ENCODE results near the gene MAEA. TPM values are rescaled to one million over a fixed set of nuclear protein-coding genes. Genes with fewer than 3 reads are reported as not detected.

Gene MAEA
- total and polyA plus RNA-seq, 2 experiments from 2014 or later, result 66.6 to 73.2 TPM

DNA sequence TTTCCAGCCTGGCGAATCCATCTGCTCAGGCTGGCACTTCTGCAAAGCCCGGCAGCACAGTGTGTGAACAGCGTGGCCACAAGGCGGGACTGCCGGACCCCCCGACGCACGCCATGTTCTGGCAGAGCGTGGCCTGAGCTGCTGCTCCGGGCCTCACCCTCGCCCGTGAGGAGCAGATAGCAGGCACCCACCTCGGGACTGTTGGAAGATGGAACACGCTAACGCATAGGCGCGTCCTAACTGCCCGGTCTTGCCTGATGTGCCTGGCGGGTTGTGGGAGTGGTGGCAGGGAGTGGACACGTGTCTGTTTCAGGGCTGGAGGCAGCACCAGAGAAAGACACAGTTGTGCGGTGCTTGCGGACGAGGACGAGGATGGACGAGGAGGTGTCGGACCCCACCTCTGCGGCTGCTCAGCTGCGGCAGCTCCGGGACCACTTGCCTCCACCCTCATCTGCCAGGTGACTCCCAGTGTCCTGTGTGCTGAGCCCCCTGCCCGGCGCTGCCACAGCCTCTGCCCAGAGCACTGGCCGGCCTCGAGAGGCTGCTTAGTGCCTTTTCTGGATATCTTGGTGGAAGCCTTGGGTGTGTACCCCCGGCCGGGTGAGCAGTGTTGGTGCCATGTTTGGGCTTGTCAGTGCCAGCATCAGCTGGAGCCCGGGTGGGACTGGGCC lies 85.5 kb downstream of the MAEA start:
- no peak overlapping the region for H2AFZ ChIP-seq
- H3K27ac ChIP-seq, result no peak overlapping the region
- H4K20me1 ChIP-seq (ENCODE audit: insufficient read depth, poor library complexity, severe bottlenecking), result no peaks in the 10 kb centered on the region
- H3K4me2 ChIP-seq, result no peak overlapping the region
- H3K79me2 ChIP-seq, result no peaks in the 10 kb centered on the region
- TF ChIP-seq EZH2phosphoT487 (IDR thresholded peaks at IDR 0.05; ENCODE audit: low read depth, severe bottlenecking, unreplicated experiment), result no peak
- TF ChIP-seq, protein P1, sequence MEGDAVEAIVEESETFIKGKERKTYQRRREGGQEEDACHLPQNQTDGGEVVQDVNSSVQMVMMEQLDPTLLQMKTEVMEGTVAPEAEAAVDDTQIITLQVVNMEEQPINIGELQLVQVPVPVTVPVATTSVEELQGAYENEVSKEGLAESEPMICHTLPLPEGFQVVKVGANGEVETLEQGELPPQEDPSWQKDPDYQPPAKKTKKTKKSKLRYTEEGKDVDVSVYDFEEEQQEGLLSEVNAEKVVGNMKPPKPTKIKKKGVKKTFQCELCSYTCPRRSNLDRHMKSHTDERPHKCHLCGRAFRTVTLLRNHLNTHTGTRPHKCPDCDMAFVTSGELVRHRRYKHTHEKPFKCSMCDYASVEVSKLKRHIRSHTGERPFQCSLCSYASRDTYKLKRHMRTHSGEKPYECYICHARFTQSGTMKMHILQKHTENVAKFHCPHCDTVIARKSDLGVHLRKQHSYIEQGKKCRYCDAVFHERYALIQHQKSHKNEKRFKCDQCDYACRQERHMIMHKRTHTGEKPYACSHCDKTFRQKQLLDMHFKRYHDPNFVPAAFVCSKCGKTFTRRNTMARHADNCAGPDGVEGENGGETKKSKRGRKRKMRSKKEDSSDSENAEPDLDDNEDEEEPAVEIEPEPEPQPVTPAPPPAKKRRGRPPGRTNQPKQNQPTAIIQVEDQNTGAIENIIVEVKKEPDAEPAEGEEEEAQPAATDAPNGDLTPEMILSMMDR (IDR thresholded peaks at IDR 0.05; ENCODE audit: poor library complexity), result no peak
- no peak for TF ChIP-seq EZH2 (IDR thresholded peaks at IDR 0.05; ENCODE audit: borderline replicate concordance)
- H3K36me3 ChIP-seq (replicated peaks; ENCODE audit: insufficient read depth, low read depth), result no peaks in the 10 kb centered on the region
- no peak overlapping the region for H3K4me3 ChIP-seq
- WGBS (ENCODE audit: low lambda C conversion rate, missing lambda C conversion rate), result 96% methylated on average over 36 of the region's 36 CpGs
- no peak for DNase-seq (ENCODE audit: low spot score)
- no peaks in the 10 kb centered on the region for H3K4me1 ChIP-seq (ENCODE audit: insufficient read depth)
- no peaks in the 10 kb centered on the region for H3K9me3 ChIP-seq (ENCODE audit: low read depth)
- H3K27me3 ChIP-seq, result no peaks in the 10 kb centered on the region
- no peaks in the 10 kb centered on the region for H3K9me2 ChIP-seq (replicated peaks; ENCODE audit: insufficient read depth)

DNA sequence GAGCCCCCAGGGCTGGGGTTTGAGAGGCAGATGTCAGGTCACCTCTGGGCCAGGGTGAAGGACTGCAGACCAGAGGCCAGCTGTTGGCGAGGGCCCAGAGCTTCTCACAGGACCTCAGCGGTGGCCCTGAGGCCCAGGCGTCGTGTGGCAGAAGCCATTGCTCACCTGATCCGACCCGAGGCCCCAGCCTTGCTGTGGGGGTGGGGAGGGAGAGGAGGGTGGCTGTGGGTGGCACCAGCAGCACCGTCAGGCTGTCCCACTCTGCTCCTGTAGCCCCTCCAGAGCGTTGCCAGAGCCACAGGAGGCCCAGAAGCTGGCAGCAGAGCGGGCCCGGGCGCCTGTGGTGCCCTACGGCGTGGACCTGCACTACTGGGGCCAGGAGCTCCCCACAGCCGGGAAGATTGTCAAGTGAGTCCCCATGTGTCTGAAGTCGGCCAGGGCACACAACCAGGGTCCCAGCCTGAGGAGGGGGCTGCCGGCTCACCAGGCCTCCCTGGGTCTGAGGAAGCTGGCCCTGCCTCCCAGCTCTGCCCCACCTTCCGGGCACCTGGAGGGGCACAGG lies 86.2 kb downstream of the MAEA start:
- TF ChIP-seq, protein P1 (IDR thresholded peaks at IDR 0.05; ENCODE audit: poor library complexity), result no peak
- TF ChIP-seq EZH2phosphoT487 (IDR thresholded peaks at IDR 0.05; ENCODE audit: low read depth, severe bottlenecking, unreplicated experiment), result no peak
- DNase-seq (ENCODE audit: low spot score), result no peak
- WGBS (ENCODE audit: low lambda C conversion rate, missing lambda C conversion rate), result 96% methylated on average over 14 of the region's 17 CpGs
- H3K4me2 ChIP-seq, result no peak overlapping the region
- H3K9me2 ChIP-seq (replicated peaks; ENCODE audit: insufficient read depth), result no peaks in the 10 kb centered on the region
- H3K27ac ChIP-seq, result no peak overlapping the region
- no peaks in the 10 kb centered on the region for H4K20me1 ChIP-seq (ENCODE audit: insufficient read depth, poor library complexity, severe bottlenecking)
- H3K27me3 ChIP-seq, result no peaks in the 10 kb centered on the region
- H3K36me3 ChIP-seq (replicated peaks; ENCODE audit: insufficient read depth, low read depth), result no peaks in the 10 kb centered on the region
- no peaks in the 10 kb centered on the region for H3K9me3 ChIP-seq (ENCODE audit: low read depth)
- no peak overlapping the region for H2AFZ ChIP-seq
- H3K4me3 ChIP-seq, result no peak overlapping the region
- H3K79me2 ChIP-seq, result no peaks in the 10 kb centered on the region
- H3K4me1 ChIP-seq (ENCODE audit: insufficient read depth), result no peaks in the 10 kb centered on the region

DNA sequence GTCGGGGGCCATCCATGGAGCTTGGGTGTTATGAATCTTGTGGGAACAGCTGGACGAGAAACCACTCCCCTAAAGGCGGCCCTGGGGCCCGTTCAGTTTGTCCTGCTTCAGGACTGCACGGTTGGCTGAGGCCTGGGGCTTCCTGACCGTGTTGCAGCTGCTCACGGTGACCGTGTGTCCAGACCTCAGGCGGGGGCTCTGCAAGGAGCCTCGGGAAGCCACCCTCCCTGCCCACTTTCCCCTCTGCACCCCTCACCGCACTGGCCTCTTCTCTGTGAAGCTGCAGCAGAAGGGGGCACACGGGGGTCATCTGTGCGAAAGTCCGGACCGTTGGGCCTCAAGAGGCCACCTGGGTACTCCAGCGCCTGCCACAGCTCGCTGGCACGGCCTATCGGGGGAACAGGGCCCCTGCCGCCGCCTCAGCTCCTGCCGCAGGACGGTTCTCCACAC lies 86.7 kb downstream of the MAEA start:
- H3K36me3 ChIP-seq (replicated peaks; ENCODE audit: insufficient read depth, low read depth), result no peaks in the 10 kb centered on the region
- H3K4me1 ChIP-seq (ENCODE audit: insufficient read depth), result no peaks in the 10 kb centered on the region
- H3K9me2 ChIP-seq (replicated peaks; ENCODE audit: insufficient read depth), result no peaks in the 10 kb centered on the region
- no peak for DNase-seq (ENCODE audit: low spot score)
- no peak overlapping the region for H3K4me3 ChIP-seq
- no peak overlapping the region for H3K4me2 ChIP-seq
- TF ChIP-seq, protein P1 (IDR thresholded peaks at IDR 0.05; ENCODE audit: poor library complexity), result no peak
- TF ChIP-seq EZH2phosphoT487 (IDR thresholded peaks at IDR 0.05; ENCODE audit: low read depth, severe bottlenecking, unreplicated experiment) (no peak), EZH2 (IDR thresholded peaks at IDR 0.05; ENCODE audit: borderline replicate concordance) (no peak)
- H4K20me1 ChIP-seq (ENCODE audit: insufficient read depth, poor library complexity, severe bottlenecking), result no peaks in the 10 kb centered on the region
- no peaks in the 10 kb centered on the region for H3K79me2 ChIP-seq
- no peaks in the 10 kb centered on the region for H3K9me3 ChIP-seq (ENCODE audit: low read depth)
- H2AFZ ChIP-seq, result no peak overlapping the region
- H3K27me3 ChIP-seq, result no peaks in the 10 kb centered on the region
- H3K27ac ChIP-seq, result no peak overlapping the region
- 97% methylated on average over 23 of the region's 23 CpGs for WGBS (ENCODE audit: low lambda C conversion rate, missing lambda C conversion rate)
